NCI-H774 (cell line): ENCODE results near the gene RNASET2.
"Not testable (repeated sequence)": the region's sequence is repeated elsewhere in the genome, so short reads cannot be mapped to it uniquely, and the experiment has no call there.

ENCODE experiments used
- DNase-seq: peaks from one replicate; lab custom pipeline; 2025; lab: John Stamatoyannopoulos, UW

The RNASET2 gene

DNA sequence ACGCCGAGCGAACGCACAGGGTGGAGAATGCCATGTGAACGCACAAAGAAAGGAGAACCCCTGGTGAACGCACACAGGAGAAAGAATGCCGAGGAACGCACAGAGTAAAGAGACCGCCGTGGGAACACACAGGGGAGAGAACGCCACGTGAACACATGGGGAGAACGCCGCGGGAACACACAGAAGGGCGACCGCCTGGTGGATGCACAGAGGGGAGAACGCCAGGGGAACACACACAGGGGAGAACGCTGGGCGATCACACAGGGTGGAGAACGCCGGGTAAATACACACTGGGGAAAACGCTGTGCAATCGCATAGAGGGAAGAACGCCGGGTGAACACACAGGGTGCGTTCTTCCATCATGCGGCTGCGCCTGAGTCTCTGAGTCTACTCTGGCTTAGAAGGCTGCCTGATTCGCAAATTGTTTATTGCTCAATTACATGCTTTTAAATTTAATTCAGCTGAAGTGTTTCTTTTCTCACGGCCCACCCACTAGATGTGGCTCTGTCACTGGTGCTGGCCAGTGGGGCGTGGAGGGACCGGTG, 54.1 kb downstream of the RNASET2 start:
- DNase-seq = no peak

DNA sequence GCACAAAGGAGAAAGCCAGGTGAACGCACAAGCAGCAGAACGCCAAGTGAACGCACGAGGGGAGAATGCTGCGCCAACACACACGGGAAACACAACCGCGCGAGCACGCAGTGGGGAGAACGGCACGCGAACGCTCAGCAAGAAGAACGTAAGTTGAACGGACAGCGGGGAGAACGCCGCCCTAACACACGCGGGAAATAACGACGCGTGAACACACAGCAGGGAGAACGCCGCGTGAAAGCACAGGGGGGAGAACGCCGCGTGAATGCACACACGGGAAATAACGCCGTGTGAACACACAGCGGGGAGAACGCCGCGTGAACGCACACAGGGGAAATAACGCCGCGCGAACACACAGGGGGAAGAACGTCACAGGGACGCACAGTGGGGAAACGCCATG, 54.7 kb downstream of the RNASET2 start:
- no peak for DNase-seq

DNA sequence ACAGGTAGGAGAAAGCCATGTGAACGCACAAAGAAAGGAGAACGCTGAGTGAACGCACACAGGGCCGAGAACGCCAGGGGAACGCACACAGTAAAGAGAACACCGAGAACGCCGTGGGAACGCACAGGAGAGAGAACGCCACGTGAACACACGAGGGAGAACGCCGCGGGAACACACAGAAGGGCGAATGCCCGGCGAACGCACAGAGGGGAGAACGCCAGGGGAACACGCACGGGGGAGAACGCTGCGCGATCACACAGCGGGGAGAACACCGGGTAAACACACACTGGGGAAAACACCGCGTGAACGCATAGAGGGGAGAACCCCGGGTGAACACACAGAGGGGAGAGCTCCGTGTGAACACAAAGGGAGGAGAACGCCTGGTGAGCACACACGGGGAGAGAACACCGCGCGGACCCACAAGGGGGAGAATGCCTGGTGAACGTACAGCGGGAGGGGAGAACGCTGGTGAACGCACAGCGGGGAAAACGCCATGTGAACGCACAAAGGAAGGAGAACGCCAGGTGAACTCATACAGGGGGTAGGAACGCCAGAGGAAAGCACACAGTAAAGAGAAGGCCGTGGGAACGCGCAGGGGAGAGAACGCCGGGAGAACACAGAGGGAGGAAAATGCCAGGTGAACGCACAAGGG, 55.3 kb downstream of the RNASET2 start:
- DNase-seq = no peak

DNA sequence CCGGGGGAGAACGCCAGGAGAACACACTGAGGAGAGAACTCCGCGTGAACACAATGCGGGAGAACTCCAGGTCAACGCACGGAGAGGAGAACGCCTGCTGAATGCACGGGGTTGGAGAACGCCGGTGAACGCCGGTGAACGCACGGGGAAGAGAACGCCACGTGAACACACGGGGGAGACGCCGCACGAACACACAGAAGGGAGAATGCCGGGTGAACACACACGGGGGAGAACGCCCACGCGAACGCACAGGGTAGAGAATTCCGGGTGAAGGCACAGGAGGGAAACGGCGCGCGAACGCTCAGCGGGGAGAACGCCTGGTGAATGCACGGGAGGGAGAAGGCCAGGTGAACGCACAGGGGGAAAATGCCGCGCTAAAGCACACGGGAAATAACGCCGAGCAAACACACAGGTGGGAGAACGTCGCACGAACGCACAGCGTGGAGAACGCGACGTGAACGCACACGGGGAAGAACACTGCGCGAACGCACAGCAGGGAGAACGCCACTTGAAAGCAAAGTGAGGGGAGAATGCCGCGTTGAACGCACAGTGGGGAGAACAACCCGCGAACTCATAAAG, 56.1 kb downstream of the RNASET2 start:
- no peak for DNase-seq

DNA sequence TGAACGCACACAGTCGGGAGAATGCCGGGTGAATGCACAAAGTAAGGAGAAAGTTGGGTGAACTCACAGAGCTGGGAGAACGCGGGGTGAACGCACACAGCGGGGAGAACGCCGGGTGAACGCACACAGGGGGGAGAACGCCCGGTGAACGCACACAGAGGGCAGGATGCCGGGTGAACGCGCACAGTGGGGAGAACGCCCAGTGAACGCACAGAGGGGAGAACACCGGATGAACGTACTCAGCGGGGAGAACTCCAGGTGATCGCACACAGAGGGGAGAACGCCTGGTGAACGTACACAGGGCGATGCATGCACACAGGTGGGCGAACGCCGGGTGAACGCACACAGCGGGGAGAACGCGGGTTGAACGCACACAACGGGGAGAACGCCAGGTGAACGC, 57.4 kb downstream of the RNASET2 start:
- DNase-seq = no peak

DNA sequence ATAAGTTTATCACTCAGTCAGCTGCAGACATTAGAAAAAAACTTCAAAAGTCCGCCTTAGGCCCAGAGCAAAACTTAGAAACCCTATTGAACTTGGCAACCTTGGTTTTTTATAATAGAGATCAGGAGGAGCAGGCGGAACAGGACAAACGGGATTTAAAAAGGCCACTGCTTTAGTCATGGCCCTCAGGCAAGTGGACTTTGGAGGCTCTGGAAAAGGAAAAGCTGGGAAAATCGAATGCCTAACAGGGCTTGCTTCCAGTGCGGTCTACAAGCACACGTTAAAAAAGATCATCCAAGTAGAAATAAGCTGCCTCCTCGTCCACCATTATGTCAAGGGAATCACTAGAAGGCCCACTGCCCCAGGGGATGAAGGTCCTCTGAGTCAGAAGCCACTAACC, 61.7 kb downstream of the RNASET2 start:
- DNase-seq = not testable (repeated sequence)

DNA sequence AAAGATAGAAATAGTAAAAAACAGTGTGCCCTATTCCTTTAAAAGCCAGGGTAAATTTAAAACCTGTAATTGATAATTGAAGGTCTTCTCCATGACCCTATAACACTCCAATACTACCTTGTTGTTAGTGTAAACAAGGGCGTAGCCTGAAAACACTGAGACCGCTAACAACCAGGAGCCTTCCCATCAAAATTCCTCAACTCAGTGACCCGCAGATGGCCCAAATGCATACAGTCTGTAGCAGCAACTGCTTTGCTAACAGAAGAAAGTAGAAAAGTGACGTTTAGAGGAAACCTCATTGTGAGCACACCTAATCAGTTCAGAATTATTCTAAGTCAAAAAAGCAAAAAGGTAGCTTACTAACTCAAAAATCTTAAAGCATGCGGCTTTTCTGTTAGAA, 63.9 kb downstream of the RNASET2 start:
- not testable (repeated sequence) for DNase-seq

DNA sequence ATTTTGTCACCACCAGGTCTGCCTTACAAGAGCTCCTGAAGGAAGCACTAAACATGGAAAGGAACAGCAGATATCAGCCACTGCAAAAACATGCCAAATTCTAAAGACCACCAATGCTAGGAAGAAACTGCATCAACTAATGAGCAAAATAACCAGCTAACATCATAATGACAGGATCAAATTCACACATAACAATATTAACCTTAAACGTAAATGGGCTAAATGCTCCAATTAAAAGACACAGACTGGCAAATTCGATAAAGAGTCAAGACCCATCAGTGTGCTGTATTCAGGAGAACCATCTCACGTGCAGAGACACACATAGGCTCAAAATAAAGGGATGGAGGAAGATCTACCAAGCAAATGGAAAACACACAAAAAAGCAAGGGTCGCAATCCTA, 69.6 kb downstream of the RNASET2 start:
- not testable (repeated sequence) for DNase-seq

DNA sequence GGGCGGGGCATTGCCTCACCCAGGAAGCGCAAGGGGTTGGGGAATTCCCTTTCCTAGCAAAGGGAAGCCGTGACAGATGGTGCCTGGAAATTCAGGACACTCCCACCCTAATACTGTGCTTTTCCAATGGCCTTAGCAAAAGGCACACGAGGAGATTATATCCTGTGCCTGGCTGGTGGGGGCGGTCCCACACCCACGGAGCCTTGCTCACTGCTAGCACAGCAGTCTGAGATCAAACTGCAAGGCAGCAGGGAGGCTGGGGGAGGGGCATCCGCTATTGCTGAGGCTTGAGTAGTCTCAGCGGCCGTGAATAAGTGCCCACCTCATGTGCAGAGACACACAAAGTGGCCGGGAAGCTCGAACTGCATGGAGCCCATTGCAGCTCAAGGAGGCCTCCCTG, 71.4 kb downstream of the RNASET2 start:
- not testable (repeated sequence) for DNase-seq

DNA sequence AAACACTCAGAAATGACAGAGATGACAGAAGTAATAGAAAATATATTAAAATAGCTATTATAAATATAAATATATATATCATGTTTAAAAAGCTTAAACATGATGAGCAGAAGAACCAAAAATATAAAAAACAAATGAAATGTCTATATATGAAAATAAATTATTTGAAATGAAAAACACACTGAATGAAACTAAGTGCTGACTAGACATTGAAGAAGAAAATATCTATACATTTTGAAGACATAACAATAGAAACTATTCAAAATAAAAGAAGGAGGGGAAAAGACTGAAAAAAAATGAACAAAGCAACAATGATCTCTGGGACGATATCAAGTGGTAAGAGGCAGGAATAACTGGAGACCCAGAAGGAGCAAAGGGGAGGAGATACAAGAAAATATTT, 76.8 kb downstream of the RNASET2 start:
- DNase-seq = no peak
